ENCODE data around the gene NIF3L1.

DNA sequence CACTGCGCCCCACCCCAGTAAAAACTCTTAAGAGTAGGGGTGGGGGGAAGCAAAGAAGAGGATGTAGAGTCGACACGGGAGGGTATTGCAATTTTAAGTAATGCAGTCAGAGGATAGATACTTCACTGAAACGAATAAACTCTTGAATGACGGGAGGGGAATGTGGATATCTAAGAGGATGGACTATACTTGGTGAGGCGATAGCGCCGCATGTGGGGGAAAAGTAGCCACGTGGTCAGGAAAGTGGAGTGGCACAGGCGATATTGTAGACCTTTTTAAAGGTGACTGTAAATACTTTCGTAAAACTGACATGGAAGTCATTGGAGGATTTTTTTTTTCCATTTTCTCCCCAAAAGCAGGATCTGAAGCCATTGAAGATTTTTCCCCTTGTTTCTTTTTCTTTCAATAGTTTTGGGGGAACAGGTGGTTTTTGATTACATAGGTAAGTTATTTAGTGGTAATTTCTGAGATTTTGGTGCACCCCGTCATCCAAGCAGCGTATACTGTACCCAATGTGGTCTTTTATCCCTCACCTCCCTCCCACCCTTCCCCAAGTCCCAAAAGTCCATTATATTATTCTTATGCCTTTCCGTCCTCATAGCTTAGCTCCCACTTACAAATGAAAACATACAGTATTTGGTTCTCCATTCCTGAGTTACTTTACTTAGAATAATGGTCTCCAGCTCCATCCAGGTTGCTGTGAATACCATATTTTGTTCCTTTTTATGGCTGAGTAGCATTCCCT lies 38.5 kb upstream of the NIF3L1 start:
- no peak for TF ChIP-seq POLR2A (IDR thresholded peaks at IDR 0.05)
- TF ChIP-seq, protein P1, sequence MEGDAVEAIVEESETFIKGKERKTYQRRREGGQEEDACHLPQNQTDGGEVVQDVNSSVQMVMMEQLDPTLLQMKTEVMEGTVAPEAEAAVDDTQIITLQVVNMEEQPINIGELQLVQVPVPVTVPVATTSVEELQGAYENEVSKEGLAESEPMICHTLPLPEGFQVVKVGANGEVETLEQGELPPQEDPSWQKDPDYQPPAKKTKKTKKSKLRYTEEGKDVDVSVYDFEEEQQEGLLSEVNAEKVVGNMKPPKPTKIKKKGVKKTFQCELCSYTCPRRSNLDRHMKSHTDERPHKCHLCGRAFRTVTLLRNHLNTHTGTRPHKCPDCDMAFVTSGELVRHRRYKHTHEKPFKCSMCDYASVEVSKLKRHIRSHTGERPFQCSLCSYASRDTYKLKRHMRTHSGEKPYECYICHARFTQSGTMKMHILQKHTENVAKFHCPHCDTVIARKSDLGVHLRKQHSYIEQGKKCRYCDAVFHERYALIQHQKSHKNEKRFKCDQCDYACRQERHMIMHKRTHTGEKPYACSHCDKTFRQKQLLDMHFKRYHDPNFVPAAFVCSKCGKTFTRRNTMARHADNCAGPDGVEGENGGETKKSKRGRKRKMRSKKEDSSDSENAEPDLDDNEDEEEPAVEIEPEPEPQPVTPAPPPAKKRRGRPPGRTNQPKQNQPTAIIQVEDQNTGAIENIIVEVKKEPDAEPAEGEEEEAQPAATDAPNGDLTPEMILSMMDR (IDR thresholded peaks at IDR 0.05), result no peak
- no peak for TF ChIP-seq EP300 (IDR thresholded peaks at IDR 0.05)
